Mesodermal cell (in vitro differentiated cells): ENCODE measurements around the gene LGR4.
A peak's percentile ranks its signal among the peaks of the same experiment; 100 is the strongest.

Experiments used
- H3K27ac ChIP-seq: 2 replicates; pipeline ENCODE4 v1.7.0; 2013; ENCODE audit warnings: mild to moderate bottlenecking, low read depth, low read length, moderate library complexity; ENCODE audit not compliant: severe bottlenecking
- H3K36me3 ChIP-seq: 2 replicates; pipeline ENCODE4 v1.7.1; 2013; ENCODE audit warnings: mild to moderate bottlenecking, low read length, moderate library complexity; ENCODE audit not compliant: control insufficient read depth, insufficient read depth
- H3K4me1 ChIP-seq: one replicate; pipeline ENCODE4 v1.7.1; 2013; ENCODE audit warnings: mild to moderate bottlenecking, low read length; ENCODE audit not compliant: insufficient read depth, control insufficient read depth, poor library complexity, severe bottlenecking
- H3K4me3 ChIP-seq: 2 replicates; pipeline ENCODE4 v1.7.0; 2013; ENCODE audit warnings: low read length, control low read depth, mild to moderate bottlenecking; ENCODE audit not compliant: insufficient read depth, poor library complexity, severe bottlenecking; ENCODE audit errors: extremely low read depth
- H3K9me3 ChIP-seq: 2 replicates; pipeline ENCODE4 v1.7.1; 2013; ENCODE audit warnings: mild to moderate bottlenecking, low read length, moderate library complexity; ENCODE audit not compliant: control insufficient read depth
- WGBS, 2 experiments: methylation state at CpG; one replicate each; pipeline ENCODE4 v1.1.5; 2013; ENCODE audit warnings: missing lambda C conversion rate in 2 of 2; ENCODE audit not compliant: insufficient coverage in 2 of 2; 5-methylcytosine and 5-hydroxymethylcytosine counted together

The LGR4 gene

GRCh38 chr11:27390318-27391295 is 82.0 kb downstream of the LGR4 start:
- Histone ChIP-seq H3K4me1 (peaks cover 89% of the 10 kb centered on the region), H3K4me3 (no peak overlapping the region), H3K36me3 (no peaks in the 10 kb centered on the region), H3K27ac (peak overlapping the region; percentile 68), H3K9me3 (no peaks in the 10 kb centered on the region)
- 100% methylated on average over 2 of the region's 6 CpGs for WGBS, 2 experiments

GRCh38 chr11:27388869-27389268 is 83.7 kb downstream of the LGR4 start:
- Histone ChIP-seq H3K4me3 (no peak overlapping the region), H3K36me3 (peaks cover 13% of the 10 kb centered on the region), H3K27ac (peak overlapping the region; percentile 26), H3K4me1 (peaks cover 85% of the 10 kb centered on the region), H3K9me3 (no peaks in the 10 kb centered on the region)
- WGBS, 2 experiments: no CpG with 5 or more reads among the region's 1 CpG

- Histone ChIP-seq H3K4me3 (no peak overlapping the region), H3K9me3 (no peaks in the 10 kb centered on the region), H3K36me3 (peaks cover 17% of the 10 kb centered on the region), H3K4me1 (peaks cover 77% of the 10 kb centered on the region), H3K27ac (peak overlapping the region; percentile 7)
- WGBS, 2 experiments: no CpG with 5 or more reads among the region's 2 CpGs
Observed at GRCh38 chr11:27388001-27388400, 84.6 kb downstream of the LGR4 start.

- H3K4me3 ChIP-seq: no peak overlapping the region
- peaks cover 19% of the 10 kb centered on the region for H3K36me3 ChIP-seq
- peak overlapping the region; percentile 7 for H3K27ac ChIP-seq
- 21 to 40% methylated on average over 2 of the region's 2 CpGs for WGBS, 2 experiments
- no peaks in the 10 kb centered on the region for H3K9me3 ChIP-seq
- H3K4me1 ChIP-seq: peaks cover 74% of the 10 kb centered on the region
Observed at GRCh38 chr11:27387362-27387761, 85.2 kb downstream of the LGR4 start.

- Histone ChIP-seq H3K36me3 (peaks cover 29% of the 10 kb centered on the region), H3K9me3 (no peaks in the 10 kb centered on the region), H3K27ac (peak overlapping the region; percentile 75), H3K4me1 (peaks cover 64% of the 10 kb centered on the region), H3K4me3 (no peak overlapping the region)
- WGBS, 2 experiments: no CpG with 5 or more reads among the region's 4 CpGs
Observed at GRCh38 chr11:27386181-27386845, 86.3 kb downstream of the LGR4 start.

- 95 to 100% methylated on average over 1 to 4 of the region's 5 CpGs for WGBS, 2 experiments
- H3K9me3 ChIP-seq: no peaks in the 10 kb centered on the region
- H3K4me3 ChIP-seq: no peak overlapping the region
- peaks cover 32% of the 10 kb centered on the region for H3K36me3 ChIP-seq
- peak overlapping the region; percentile 74 for H3K27ac ChIP-seq
- H3K4me1 ChIP-seq: peaks cover 53% of the 10 kb centered on the region
Observed at GRCh38 chr11:27385245-27385644, 87.3 kb downstream of the LGR4 start.

GRCh38 chr11:27384227-27384626 is 88.4 kb downstream of the LGR4 start:
- H3K9me3 ChIP-seq: no peaks in the 10 kb centered on the region
- no peak overlapping the region for H3K27ac ChIP-seq
- H3K4me3 ChIP-seq: no peak overlapping the region
- H3K36me3 ChIP-seq: peaks cover 42% of the 10 kb centered on the region
- peaks cover 44% of the 10 kb centered on the region for H3K4me1 ChIP-seq

- no CpG with 5 or more reads among the region's 1 CpG for WGBS, 2 experiments
- no peak overlapping the region for H3K27ac ChIP-seq
- peaks cover 48% of the 10 kb centered on the region for H3K36me3 ChIP-seq
Observed at GRCh38 chr11:27383645-27384044, 88.9 kb downstream of the LGR4 start.

GRCh38 chr11:27381238-27381666 is 91.3 kb downstream of the LGR4 start:
- H3K9me3 ChIP-seq: no peaks in the 10 kb centered on the region
- WGBS, 2 experiments: 90 to 98% methylated on average over 4 of the region's 5 CpGs
- H3K36me3 ChIP-seq: peaks cover 59% of the 10 kb centered on the region
- H3K27ac ChIP-seq: no peak overlapping the region
- no peak overlapping the region for H3K4me3 ChIP-seq
- peaks cover 18% of the 10 kb centered on the region for H3K4me1 ChIP-seq

More at GRCh38 chr11:27383645-27384044, 88.9 kb downstream of the LGR4 start:
- peaks cover 38% of the 10 kb centered on the region for H3K4me1 ChIP-seq
- no peak overlapping the region for H3K4me3 ChIP-seq
- H3K9me3 ChIP-seq: no peaks in the 10 kb centered on the region

GRCh38 chr11:27380771-27381170 is 91.8 kb downstream of the LGR4 start:
- Histone ChIP-seq H3K9me3 (no peaks in the 10 kb centered on the region), H3K4me3 (no peak overlapping the region), H3K36me3 (peaks cover 59% of the 10 kb centered on the region), H3K27ac (no peak overlapping the region), H3K4me1 (peaks cover 13% of the 10 kb centered on the region)
- no CpG with 5 or more reads among the region's 2 CpGs for WGBS, 2 experiments
